ENCODE measurements around the gene RAB3A.

Gene RAB3A

DNA sequence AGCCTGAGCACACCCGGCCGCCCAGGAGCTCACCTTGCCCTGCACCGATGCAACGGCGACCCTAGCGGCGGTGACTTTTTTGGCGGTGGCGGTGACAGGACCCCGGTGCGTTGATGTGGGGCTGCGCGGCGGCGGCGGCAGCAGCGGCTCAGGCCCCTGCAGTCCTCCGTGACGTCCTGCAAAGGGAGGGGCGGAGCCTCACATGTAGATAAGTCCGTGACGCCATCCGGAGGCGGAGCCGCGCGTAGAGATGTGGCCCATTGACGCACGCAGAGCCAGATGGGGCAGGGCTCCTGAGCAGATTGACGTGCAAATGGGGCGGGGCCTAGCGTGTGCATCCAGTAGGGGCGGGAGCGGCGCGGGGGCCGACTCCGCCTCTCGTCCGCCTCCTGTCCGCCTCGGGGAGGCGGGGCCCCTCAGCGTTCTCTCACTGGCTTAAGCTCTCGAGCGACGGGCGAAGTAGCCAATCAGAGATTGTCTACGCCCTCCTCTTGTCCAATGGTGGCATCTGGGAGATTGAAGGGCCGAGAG lies at the start of gene RAB3A:
Gene RAB3A (minus strand): TSS at position 180 of the 531 bp plus-strand sequence. CDS start 1,302 bp downstream, outside the sequence.
- H3K9me3 ChIP-seq (ENCODE audit: control insufficient read depth, insufficient read depth, low read depth, low read length): no peaks in the 10 kb centered on the region
- H3K36me3 ChIP-seq (ENCODE audit: control insufficient read depth in 2 of 2, insufficient read depth in 1 of 2, low read length in 2 of 2): peaks cover 4 to 7% of the 10 kb centered on the region in 2 experiments; a peak in 2 of 3 replicates
- H3K4me1 ChIP-seq (ENCODE audit: control insufficient read depth, insufficient read depth, low read length): peaks cover 8% of the 10 kb centered on the region
- peak within 1 kb of the TSS; percentile 70 for H3K4me3 ChIP-seq (ENCODE audit: low read depth, low read length)
- peak within 1 kb of the TSS; percentile 60 for H3K27ac ChIP-seq (ENCODE audit: extremely low read depth, low read depth, low read length)
- ChIA-PET POLR2A (interaction anchor here (0.6 to 3.1 kb wide), 6 partner anchors 11 to 631 kb away, joined by 3 to 30 read pairs (median 4); partner anchors contain the start of genes JUND and MPV17L2), CTCF (interaction anchor here (1.7 to 8.5 kb wide), 2 partner anchors 12 to 48 kb away, joined by 9 to 121 read pairs; partner anchors contain the start of gene MPV17L2)
- TF ChIP-seq ZFP41 (tag by site-specific recombination; IDR thresholded peaks at IDR 0.05; ENCODE audit: borderline replicate concordance): no peak
- TF ChIP-seq KLF9 (tag by site-specific recombination; IDR thresholded peaks at IDR 0.05; ENCODE audit: low read depth): no peak; the same call in 1 of the 2 replicates
- no peak for TF ChIP-seq IKZF3 (tag by site-specific recombination; IDR thresholded peaks at IDR 0.05)
- peak; percentile 61; the same call in 1 of the 2 replicates for TF ChIP-seq KLF17 (tag by site-specific recombination; IDR thresholded peaks at IDR 0.05)
- peak; percentile 82 for TF ChIP-seq ZFHX2 (tag by site-specific recombination; conservative IDR thresholded peaks at IDR 0.05)
- peak; percentile 99 for TF ChIP-seq PBX3 (CRISPR knock-in tag; IDR thresholded peaks at IDR 0.05)
- no peak; the same call in 1 of the 2 replicates for TF ChIP-seq ZNF394 (tag by site-specific recombination; IDR thresholded peaks at IDR 0.05; ENCODE audit: borderline replicate concordance)
- TF ChIP-seq ZNF335 (tag by site-specific recombination; conservative IDR thresholded peaks at IDR 0.05): peak; percentile 87; the same call in 1 of the 2 replicates
- TF ChIP-seq ZXDB (tag by site-specific recombination; IDR thresholded peaks at IDR 0.05): peak; percentile 93
- TF ChIP-seq WT1 (tag by site-specific recombination; IDR thresholded peaks at IDR 0.05): no peak
- TF ChIP-seq ZNF175 (tag by site-specific recombination; IDR thresholded peaks at IDR 0.05): no peak
- TF ChIP-seq, protein P1, sequence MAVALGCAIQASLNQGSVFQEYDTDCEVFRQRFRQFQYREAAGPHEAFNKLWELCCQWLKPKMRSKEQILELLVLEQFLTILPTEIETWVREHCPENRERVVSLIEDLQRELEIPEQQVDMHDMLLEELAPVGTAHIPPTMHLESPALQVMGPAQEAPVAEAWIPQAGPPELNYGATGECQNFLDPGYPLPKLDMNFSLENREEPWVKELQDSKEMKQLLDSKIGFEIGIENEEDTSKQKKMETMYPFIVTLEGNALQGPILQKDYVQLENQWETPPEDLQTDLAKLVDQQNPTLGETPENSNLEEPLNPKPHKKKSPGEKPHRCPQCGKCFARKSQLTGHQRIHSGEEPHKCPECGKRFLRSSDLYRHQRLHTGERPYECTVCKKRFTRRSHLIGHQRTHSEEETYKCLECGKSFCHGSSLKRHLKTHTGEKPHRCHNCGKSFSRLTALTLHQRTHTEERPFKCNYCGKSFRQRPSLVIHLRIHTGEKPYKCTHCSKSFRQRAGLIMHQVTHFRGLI (tag by site-specific recombination; IDR thresholded peaks at IDR 0.05): no peak
- TF ChIP-seq ZNF426 (tag by site-specific recombination; IDR thresholded peaks at IDR 0.05): no peak
- TF ChIP-seq ZBTB8A (tag by site-specific recombination; IDR thresholded peaks at IDR 0.05): peak; percentile 16; the same call in 1 of the 2 replicates
- peak; percentile 100 for TF ChIP-seq SP3 (tag by site-specific recombination; IDR thresholded peaks at IDR 0.05)
- TF ChIP-seq ZNF2 (tag by site-specific recombination; IDR thresholded peaks at IDR 0.05): no peak; the same call in 1 of the 2 replicates
- TF ChIP-seq KLF7 (tag by site-specific recombination; IDR thresholded peaks at IDR 0.05; ENCODE audit: borderline replicate concordance): no peak
- TF ChIP-seq ZSCAN5A (tag by site-specific recombination; IDR thresholded peaks at IDR 0.05): 0 out of 2 replicates have a peak, but pooled peaks have one; percentile 3
- TF ChIP-seq ZNF530 (tag by site-specific recombination; IDR thresholded peaks at IDR 0.05; ENCODE audit: low read depth): no peak
- no peak for TF ChIP-seq ZNF610 (tag by site-specific recombination; IDR thresholded peaks at IDR 0.05; ENCODE audit: borderline replicate concordance)
- TF ChIP-seq ZNF785 (tag by site-specific recombination; IDR thresholded peaks at IDR 0.05): no peak
- TF ChIP-seq RBAK (tag by site-specific recombination; IDR thresholded peaks at IDR 0.05): no peak
- TF ChIP-seq ZNF324 (tag by site-specific recombination; IDR thresholded peaks at IDR 0.05): no peak
- TF ChIP-seq, protein P2, sequence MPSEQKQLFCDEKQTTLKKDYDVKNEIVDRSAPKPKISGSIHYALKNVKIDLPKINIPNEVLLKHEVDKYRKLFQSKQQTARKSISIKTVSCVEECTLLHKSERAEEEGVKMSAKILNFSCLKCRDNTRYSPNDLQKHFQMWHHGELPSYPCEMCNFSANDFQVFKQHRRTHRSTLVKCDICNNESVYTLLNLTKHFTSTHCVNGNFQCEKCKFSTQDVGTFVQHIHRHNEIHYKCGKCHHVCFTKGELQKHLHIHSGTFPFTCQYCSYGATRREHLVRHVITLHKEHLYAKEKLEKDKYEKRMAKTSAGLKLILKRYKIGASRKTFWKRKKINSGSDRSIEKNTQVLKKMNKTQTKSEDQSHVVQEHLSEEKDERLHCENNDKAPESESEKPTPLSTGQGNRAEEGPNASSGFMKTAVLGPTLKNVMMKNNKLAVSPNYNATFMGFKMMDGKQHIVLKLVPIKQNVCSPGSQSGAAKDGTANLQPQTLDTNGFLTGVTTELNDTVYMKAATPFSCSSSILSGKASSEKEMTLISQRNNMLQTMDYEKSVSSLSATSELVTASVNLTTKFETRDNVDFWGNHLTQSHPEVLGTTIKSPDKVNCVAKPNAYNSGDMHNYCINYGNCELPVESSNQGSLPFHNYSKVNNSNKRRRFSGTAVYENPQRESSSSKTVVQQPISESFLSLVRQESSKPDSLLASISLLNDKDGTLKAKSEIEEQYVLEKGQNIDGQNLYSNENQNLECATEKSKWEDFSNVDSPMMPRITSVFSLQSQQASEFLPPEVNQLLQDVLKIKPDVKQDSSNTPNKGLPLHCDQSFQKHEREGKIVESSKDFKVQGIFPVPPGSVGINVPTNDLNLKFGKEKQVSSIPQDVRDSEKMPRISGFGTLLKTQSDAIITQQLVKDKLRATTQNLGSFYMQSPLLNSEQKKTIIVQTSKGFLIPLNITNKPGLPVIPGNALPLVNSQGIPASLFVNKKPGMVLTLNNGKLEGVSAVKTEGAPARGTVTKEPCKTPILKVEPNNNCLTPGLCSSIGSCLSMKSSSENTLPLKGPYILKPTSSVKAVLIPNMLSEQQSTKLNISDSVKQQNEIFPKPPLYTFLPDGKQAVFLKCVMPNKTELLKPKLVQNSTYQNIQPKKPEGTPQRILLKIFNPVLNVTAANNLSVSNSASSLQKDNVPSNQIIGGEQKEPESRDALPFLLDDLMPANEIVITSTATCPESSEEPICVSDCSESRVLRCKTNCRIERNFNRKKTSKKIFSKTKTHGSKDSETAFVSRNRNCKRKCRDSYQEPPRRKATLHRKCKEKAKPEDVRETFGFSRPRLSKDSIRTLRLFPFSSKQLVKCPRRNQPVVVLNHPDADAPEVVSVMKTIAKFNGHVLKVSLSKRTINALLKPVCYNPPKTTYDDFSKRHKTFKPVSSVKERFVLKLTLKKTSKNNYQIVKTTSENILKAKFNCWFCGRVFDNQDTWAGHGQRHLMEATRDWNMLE (tag by site-specific recombination; conservative IDR thresholded peaks at IDR 0.05; ENCODE audit: low read depth): no peak
- peak; percentile 99 for TF ChIP-seq KLF10 (tag by site-specific recombination; IDR thresholded peaks at IDR 0.05)
- no peak for TF ChIP-seq ZNF596 (tag by site-specific recombination; IDR thresholded peaks at IDR 0.05)
- TF ChIP-seq ZNF629 (tag by site-specific recombination; IDR thresholded peaks at IDR 0.05): peak; percentile 93
- peak; percentile 84 for TF ChIP-seq KLF1 (tag by site-specific recombination; IDR thresholded peaks at IDR 0.05)
- TF ChIP-seq ZNF561 (tag by site-specific recombination; IDR thresholded peaks at IDR 0.05; ENCODE audit: borderline replicate concordance): no peak

Data from HEK293 (cell line).